HG03039 (cell line): ENCODE results near the gene COL18A1.

ENCODE experiments used
- ATAC-seq: cut with Tn5 transposase; IDR thresholded peaks from one replicate; pipeline ENCODE4 v1.9.1; 2021; ENCODE audit warnings: mild to moderate bottlenecking, moderate library complexity; ENCODE audit not compliant: unreplicated experiment

The COL18A1 gene

DNA sequence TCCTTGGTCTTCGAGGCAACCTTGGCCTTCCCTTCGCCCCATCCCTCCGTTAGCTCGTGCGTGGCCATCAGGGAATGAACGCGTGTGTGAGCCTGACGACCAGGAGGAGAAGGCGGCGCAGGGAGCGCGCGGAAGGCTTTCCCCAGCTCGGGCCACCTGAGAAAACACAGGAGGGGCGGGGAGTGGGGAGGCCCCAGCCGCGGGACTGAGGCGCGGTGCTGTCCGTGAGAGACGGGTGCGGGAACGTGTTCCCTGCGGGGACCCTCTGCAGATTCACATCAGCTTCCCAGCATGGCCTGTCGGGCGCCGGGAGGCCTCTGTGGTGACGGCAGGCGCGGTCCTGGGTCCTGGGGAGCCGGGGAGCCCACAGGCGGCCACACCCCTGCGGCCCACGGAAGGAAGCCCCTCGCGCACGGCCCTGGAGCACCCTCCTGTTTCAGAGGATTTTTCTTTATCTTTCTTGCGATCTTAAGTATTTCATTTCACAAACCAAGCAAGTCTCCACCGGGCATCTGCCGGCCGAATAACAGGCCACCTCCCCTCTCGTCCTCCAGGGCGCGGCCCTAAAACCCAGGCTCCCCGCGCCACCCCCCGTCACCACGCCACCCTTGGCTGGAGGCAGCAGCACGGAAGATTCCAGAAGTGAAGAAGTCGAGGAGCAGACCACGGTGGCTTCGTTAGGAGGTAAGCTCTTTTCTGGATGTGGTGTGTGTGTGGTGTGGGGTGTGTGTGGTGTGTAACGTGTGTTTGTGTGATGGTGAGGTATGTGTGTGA lies 71.0 kb downstream of the COL18A1 start:
- ATAC-seq: no peak

DNA sequence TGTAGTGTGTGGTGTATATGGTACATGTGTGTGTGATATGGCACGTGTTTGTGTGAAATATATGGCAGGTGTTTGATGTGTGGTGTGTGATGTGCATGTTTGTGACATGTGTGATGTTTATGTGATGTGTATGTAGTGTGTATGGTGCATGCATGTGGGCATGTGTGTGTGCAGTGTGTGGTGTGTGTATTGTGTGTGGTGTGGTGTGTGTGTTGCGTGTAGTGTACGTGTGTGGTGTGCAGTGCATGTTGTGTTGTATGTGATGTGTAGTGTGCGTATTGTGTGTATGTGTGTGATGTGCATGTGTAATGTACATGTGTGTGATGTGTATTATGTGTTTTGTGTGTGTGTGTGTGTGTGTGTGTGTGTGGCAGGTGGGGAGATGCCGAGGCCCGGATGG lies 71.6 kb downstream of the COL18A1 start:
- no peak for ATAC-seq

DNA sequence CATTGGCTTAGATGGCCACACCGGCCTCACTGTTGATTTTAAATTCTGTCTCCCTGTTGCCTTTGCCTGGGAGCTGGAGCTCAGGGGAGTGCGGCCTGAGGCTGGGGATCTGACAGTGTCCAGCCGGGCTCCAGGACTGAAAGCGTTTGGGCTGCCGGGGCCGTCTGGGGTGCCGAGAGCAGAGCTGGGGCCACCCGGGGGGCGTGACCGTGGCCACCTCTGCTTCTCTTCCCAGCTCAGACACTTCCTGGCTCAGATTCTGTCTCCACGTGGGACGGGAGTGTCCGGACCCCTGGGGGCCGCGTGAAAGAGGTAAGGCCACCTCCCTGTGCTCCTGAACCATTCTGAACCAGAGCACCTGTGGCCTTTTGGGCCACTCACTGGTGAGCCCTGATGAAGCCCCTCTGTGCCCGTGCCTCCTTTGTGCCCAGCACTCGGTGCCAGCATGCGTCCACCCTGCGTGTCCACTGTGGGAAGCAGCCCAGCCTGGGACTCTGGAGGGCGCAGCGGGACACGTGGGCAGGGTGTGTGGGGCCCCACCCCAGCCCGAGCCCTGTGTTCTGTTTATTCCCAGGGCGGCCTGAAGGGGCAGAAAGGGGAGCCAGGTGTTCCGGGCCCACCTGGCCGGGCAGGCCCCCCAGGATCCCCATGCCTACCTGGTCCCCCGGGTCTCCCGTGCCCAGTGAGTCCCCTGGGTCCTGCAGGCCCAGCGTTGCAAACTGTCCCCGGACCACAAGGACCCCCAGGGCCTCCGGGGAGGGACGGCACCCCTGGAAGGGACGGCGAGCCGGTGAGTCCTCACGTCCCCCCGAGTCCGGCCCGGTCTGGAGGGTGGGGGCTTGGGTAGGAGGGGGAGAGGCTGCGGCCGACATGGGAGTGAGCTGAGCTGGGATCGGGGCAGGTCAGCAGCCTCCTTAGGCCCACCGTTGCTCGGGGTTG lies 72.5 kb downstream of the COL18A1 start:
- no peak for ATAC-seq

DNA sequence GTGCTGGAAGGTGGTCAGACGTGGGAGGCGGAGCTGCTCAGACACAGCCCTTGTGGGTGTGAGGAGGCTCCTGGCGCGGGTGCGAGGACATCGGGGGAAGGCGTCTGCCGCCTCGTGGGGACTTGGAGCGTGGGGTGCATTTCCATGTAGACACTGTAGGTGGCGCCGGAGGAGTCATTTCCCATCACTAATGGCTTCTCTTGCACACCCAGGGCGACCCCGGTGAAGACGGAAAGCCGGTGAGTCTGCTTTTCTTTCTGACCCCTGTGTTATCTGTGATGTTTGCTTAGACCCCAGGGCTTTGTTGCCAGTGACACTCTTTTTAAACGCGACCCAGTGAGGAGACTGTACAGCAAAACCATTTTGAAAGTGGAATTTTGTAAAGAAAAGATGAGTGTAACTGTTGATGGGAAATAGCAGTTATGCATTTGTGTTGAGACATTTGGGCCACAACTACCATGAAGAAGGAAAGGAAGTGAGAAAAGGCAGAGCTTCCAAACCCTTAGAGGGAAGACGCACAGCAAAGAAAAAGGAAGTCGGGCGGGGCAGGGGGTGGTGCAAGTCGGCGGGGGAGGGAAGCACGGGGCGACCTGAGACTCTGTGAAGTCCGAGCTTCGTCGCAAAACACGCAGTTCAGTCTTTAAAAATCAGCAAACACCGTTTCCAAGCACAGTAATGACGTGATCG lies 73.3 kb downstream of the COL18A1 start:
- ATAC-seq: no peak

DNA sequence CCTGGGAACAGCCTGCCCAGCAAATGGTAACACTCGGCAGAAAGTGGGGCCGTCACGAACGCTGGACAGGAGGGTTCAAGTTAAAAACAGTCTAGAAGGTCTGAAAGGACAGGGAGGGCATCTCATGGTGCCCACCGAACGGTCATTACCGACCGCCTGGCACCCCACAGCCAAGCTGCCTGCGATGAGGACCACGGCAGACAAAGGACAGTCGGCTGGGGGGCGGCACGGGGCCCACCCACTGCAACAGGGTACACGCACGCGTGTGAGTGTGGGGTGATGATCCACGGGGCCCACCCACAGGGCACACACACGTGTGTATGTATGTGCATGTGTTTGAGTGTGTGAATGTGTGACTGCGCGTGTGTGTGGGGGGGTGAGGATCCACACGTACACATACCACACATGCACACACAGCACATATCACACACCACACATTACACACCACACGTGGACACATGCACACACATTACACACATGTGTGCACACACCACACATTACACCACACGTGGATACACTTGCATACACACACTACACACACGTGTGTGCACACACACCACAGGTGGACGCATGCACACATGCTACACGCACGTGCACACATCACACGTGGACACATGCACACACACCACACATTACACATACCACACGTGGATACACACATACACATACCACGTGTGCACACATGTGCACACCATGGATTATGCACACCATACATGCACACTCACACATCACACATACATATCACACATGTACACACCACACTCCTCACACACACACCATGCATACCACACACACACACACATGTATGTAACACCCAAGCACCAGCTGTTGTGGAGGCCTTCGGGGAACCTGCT lies 74.1 kb downstream of the COL18A1 start:
- ATAC-seq: no peak

DNA sequence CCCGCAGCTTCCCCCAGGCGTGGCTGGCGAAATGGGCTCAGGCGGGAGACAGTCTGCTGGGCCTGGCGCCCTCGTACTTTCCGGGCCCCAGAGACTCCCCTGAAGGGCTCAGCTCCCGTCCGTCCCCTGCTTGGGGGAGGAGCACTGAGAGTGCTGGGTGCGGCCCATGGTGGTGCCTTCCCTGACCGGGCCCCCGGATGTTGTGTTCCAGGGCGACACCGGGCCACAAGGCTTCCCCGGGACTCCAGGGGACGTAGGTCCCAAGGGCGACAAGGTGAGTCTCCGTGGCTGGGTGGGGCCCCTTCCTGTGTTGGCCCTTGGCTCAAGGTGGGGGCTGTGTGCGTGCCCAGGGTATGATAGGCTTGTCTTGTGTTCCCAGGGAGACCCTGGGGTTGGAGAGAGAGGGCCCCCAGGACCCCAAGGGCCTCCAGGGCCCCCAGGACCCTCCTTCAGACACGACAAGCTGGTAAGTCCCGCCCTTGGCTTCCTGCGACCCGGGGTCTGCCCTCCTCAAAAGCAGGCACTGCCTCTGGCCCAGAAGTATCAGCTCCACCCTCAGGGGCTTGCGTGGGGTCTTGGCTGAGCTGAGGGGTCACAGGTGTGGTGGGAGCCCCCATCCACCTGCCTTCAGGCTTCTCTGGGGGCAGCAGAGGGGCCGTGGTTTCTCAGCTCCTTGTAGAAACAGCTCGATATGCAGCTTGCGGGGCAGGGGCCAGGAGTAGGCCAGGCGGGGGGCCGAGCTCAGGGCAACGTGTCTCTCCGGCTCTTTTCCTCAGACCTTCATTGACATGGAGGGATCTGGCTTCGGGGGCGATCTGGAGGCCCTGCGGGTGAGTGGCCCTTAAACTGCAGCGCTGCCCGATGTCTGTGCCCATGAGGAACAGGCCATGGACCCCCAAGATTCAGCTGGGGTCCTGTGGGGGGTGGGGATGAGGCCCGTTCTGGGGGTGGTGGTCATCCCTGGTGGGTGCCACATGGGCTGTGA lies 75.0 kb downstream of the COL18A1 start:
- ATAC-seq: no peak

DNA sequence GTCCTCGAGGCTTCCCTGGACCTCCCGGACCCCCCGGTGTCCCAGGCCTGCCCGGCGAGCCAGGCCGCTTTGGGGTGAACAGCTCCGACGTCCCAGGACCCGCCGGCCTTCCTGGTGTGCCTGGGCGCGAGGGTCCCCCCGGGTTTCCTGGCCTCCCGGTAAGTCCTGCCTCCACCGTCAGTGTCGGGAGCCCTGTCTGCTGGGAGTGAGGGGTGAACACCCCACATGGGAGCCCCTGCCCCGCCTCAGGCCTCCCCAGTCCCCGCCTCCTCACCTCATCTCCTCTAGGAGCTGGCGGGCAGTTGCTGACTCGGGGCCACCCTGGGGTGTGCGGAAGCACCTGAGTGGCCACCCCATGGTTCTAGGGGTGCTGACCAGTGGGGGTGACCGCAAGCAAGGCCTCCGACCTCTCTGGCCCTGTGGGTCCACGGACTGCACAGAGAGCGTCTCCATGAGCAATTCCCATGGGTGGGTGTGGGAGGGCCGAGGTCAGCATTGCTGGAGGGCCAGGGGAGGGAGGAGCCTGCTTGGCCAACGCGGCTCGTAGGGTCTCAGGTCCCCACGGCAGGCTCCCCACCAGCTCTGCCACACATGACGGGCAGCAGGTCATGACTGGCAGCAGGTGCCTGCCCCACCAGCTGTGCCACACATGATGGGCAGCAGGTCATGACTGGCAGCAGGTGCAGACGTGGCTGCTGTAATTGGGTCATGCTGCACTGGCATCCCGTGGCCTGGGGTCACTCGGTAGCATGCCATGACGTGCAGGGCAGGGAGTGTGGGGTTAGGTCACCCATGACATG lies 75.9 kb downstream of the COL18A1 start:
- ATAC-seq: no peak

DNA sequence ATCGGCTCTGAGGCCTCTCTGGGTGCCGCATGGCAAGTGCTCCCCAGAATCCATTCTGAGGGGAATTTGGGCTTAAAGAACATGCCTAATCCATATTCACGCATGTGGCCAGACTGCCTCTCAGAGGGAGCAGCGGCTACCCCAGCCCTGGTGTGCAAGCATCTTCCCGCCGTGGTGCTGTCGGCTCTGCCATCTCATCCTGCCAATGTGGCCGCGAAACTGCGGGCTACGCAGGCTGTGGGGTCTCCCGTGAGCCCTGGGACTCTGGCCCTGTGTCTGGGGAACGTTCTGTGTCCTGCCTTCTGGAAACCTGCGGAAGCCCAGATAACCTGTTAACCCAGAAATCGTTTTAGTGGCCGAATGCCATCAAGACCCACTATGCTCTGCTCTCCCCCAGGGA lies 76.6 kb downstream of the COL18A1 start:
- no peak for ATAC-seq

DNA sequence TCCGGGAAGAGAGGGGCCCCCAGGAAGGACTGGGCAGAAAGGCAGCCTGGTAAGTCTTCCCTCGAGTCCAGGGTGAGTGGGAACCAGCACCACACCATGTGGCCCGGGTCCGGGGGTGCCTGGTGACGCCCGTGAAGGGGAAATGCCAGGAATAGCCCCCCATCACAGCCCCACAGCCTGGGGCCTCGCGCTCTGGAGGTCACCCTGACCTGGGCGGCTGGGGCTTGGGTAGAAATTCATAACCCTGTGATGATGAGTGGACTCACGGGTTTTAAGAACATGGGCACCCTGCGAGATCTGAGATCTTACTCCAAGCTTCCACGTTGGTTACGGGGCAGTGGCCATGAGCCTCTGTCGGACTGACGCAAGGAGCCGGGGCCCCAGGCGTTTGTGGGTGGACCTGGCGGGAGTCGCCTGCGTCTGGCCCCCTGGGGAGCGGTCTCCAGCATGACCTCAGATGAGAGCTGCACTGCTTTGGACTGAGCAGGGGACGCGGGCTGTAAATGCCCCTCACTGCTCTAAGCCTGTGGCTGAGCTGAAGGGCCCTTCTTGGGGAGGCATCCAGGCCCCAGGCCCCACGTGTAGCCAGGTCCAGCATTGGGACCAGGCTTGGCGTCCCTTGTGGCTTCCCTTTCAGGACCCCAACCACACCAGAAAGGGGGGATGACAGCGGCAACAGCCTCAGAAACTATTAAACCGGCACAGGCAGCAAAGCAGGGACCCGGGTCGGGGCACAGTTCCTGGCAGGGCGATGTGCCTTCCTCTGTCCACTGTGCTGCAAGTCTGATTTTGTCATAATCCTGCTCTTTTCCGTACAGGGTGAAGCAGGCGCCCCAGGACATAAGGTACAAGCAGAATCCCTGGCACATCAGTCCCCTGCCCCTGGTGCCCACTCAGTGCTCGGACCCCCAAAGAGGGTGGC lies 77.3 kb downstream of the COL18A1 start:
- ATAC-seq: no peak

DNA sequence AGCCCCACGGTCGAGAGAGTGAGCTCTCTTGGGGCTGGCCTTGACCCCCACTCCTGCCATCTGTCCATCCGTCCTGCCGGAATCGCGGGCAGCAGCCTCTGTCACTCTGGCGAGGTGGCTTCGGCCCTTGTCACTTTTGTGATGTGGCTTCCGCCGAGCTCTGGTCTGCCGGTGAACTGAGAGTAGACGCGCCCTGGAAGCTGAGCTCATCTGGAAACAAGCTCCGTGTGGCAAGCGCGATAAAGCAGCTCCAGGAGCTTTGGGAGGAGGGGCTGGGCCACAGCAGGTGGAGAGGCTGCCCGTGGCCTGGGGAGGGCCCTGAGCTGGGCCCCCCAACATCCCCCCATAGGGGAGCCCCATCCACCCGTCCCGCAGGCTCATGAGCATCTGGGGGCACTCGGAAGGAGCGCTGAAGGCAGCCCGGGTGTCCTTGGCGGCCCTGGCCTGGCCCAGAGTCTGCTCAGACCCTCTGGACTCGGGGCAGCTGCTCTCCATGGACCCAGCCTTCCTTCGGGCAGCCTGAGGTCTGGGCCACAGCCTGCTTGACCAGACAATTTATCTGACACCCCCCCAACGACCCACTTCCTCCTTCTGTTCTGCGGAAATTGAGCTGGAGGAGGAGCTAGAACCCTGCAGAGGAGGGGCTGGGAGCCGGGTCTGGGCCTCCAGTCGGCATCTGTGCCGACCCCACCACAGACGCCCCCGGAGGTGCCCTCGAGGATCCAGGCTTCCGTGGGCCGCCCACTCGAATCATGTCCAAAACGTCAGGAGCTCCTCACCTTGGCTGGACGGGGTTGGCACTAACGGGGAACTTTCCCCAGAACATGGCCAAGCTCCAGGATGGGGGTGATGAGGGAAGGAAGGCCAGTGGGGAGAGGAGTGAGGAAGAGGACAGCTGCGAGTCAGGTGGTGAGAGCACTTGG lies 78.2 kb downstream of the COL18A1 start:
- no peak for ATAC-seq

DNA sequence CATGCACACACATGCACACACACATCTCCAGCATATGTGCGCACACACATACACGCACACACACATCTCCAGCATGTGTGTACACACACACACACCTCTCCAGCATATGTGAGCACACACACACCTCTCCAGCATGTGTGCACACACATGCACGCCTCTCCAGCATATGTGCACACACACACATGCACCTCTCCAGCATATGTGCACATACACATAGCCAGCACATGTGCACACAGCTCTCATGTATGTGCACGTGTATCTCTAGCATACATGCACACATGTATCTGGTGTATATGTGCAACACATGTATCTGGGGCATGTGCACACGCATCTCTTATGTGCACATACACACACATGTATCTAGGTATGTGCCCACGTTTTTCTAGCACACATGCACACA lies 79.4 kb downstream of the COL18A1 start:
- ATAC-seq: no peak

DNA sequence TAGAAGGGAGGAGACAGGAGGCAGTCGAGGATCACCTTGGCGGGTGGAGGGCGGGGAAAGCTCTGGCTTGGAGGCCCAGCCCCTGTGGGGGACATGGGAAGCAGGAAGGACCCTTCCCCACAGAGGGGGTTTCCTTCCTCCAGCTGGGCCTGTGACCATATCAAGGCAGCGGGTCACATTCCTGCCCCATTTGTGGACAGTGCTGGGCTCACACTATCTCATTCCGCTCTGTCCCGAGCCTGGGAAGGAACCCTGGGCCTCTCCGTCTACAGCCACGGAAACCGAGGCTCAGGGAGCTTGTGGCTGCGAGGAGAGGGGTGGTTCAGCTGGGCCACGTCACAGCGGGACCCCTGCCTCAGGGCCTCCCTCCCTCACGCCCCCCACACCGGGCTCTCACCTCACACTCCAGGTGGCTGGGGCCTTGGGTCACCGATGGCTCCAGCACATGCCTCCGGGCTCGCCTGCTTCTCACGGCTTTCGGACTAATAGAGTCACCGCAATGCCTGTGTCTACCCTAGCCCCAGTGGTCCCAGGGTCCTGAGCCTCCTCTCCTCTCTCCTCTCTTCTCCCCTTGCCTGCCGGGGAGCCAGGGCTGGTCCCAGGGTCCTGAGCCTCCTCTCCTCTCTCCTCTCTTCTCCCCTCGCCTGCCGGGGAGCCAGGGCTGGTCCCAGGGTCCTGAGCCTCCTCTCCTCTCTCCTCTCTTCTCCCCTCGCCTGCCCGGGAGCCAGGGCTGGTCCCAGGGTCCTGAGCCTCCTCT lies 80.9 kb downstream of the COL18A1 start:
- no peak for ATAC-seq

DNA sequence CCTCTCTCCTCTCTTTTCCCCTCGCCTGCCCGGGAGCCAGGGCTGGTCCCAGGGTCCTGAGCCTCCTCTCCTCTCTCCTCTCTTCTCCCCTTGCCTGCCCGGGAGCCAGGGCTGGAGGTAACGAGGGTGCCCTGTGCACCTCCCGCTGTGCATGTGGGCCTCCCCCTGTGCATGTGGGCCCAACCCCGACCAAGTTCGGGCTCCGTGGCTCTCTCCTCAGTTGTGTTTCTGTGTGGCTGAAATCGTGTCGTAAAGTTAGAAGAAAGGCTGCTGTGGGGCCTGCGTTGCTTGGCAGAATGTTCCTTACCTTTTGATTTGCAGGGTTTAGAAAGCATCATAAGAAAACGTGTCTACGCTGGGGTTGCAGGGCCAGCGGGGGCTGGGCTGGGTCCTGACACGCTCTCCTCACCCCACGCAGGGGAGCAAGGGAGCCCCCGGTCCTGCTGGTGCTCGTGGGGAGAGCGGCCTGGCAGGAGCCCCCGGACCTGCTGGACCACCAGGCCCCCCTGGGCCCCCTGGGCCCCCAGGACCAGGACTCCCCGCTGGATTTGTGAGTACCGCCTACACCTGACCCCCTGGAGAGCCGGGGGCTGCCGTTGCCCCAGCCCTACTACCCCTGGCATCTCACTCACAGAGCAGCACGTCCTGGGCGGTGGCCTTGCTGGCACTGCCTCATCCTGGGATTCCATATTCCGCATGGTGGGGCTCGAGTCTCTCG lies 81.6 kb downstream of the COL18A1 start:
- ATAC-seq: no peak

DNA sequence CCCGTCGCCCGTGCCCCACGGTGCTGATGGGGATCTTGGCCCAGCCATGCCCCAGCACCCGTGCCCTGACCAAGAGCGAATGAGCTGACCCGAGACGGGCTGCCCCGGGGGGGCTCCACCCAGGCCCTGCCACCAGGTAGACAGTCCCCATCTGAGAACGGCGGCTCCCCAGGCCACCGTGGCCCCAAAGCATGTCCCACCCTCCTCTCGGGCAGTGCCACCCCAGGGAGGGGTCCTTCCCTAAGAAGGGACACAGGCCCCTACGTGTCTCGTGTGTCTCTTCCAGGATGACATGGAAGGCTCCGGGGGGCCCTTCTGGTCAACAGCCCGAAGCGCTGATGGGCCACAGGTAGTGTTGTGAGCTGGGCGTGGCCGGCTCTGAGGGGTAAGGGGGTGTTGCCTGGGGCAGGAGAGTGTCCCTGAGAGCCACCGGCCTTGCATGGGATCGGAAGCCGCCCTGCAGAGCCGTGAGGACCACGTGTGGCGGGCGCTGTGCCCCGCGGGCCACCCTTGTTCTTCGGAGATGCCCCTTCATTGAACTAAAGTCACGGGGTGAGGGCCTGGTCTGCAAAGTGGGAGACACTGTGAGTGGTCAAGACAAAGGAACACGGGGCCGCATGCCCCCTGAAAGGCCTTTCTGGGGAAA lies 82.3 kb downstream of the COL18A1 start:
- no peak for ATAC-seq
